HEK293 (cell line): ENCODE results near the gene FASLG.

Experiments used
- CTCF ChIA-PET: fragments of 350-600 bp; formaldehyde crosslinking; extraction: SDS; loops from one replicate; lab custom pipeline; 2021; ENCODE audit warnings: antibody characterized with exemption; lab: Yijun Ruan, JAX
- POLR2A ChIA-PET: fragments of 300-600 bp; formaldehyde crosslinking; extraction: SDS; loops from one replicate; lab custom pipeline; 2020; ENCODE audit warnings: antibody characterized with exemption, inconsistent platforms; lab: Yijun Ruan, JAX
- H3K27ac ChIP-seq: fragments of 200-500 bp; sonication (Bioruptor generic); 2 replicates; pipeline ENCODE4 v1.5.1; 2014; ENCODE audit warnings: low read depth, low read length, control low read depth, inconsistent platforms; ENCODE audit errors: extremely low read depth
- H3K36me3 ChIP-seq, 2 experiments: fragments of 200-500 bp in 1 of 2; sonication (Bioruptor generic) in 1 of 2; 1 replicate in 1 of 2; 2 replicates in 1 of 2; pipeline ENCODE4 v1.5.1; 2014 to 2017; ENCODE audit warnings: inconsistent platforms in 2 of 2, low read length in 2 of 2; ENCODE audit not compliant: control insufficient read depth in 2 of 2, insufficient read depth in 1 of 2
- H3K4me1 ChIP-seq: fragments of 200-500 bp; sonication (Bioruptor generic); 2 replicates; pipeline ENCODE4 v1.5.1; 2014; ENCODE audit warnings: mild to moderate bottlenecking, low read length, inconsistent platforms; ENCODE audit not compliant: control insufficient read depth, insufficient read depth
- H3K4me3 ChIP-seq: 2 replicates; pipeline ENCODE4 v1.5.1; 2011; ENCODE audit warnings: low read depth, mild to moderate bottlenecking, control low read depth, low read length, moderate library complexity
- H3K9me3 ChIP-seq: fragments of 200-500 bp; sonication (Bioruptor generic); 2 replicates; pipeline ENCODE4 v1.5.1; 2014; ENCODE audit warnings: low read depth, low read length, inconsistent platforms; ENCODE audit not compliant: control insufficient read depth, insufficient read depth
- AEBP2 ChIP-seq: fragments of 450-650 bp; formaldehyde crosslinking; IDR thresholded peaks from 2 replicates; pipeline ENCODE4 v1.5.1; 2016; ENCODE audit warnings: missing biosample characterization, missing genetic modification characterization, borderline replicate concordance
- GLIS1 ChIP-seq: fragments of 450-650 bp; formaldehyde crosslinking; IDR thresholded peaks from 2 replicates; pipeline ENCODE4 v1.5.1; 2016; ENCODE audit warnings: missing biosample characterization, missing genetic modification characterization
- IKZF3 ChIP-seq: fragments of 450-650 bp; IDR thresholded peaks from 2 replicates; pipeline ENCODE4 v1.5.0; 2018; ENCODE audit warnings: missing biosample characterization, mild to moderate bottlenecking, missing genetic modification characterization, moderate library complexity
- PATZ1 ChIP-seq: fragments of 450-650 bp; formaldehyde crosslinking; IDR thresholded peaks from 2 replicates; pipeline ENCODE4 v1.5.1; 2016; ENCODE audit warnings: missing biosample characterization, missing genetic modification characterization
- PRDM10 ChIP-seq: fragments of 450-650 bp; formaldehyde crosslinking; IDR thresholded peaks from 2 replicates; pipeline ENCODE4 v1.5.1; 2016; ENCODE audit warnings: missing biosample characterization, missing genetic modification characterization
- PRDM6 ChIP-seq: fragments of 450-650 bp; formaldehyde crosslinking; IDR thresholded peaks from 2 replicates; pipeline ENCODE4 v1.5.1; 2017; ENCODE audit warnings: missing biosample characterization, missing genetic modification characterization
- YY2 ChIP-seq: fragments of 450-650 bp; formaldehyde crosslinking; IDR thresholded peaks from 2 replicates; pipeline ENCODE4 v1.5.1; 2016; ENCODE audit warnings: missing biosample characterization, missing genetic modification characterization
- ZFP69B ChIP-seq: fragments of 450-650 bp; formaldehyde crosslinking; IDR thresholded peaks from 2 replicates; pipeline ENCODE4 v1.5.1; 2016; ENCODE audit warnings: missing biosample characterization, missing genetic modification characterization
- ZNF133 ChIP-seq: fragments of 450-650 bp; formaldehyde crosslinking; IDR thresholded peaks from 2 replicates; pipeline ENCODE4 v1.5.1; 2016; ENCODE audit warnings: missing biosample characterization, missing genetic modification characterization
- ZNF174 ChIP-seq: fragments of 450-650 bp; formaldehyde crosslinking; IDR thresholded peaks from 2 replicates; pipeline ENCODE4 v1.5.0; 2017; ENCODE audit warnings: missing biosample characterization, mild to moderate bottlenecking, missing genetic modification characterization
- ZNF19 ChIP-seq: fragments of 450-650 bp; formaldehyde crosslinking; IDR thresholded peaks from 2 replicates; pipeline ENCODE4; 2016; ENCODE audit warnings: missing biosample characterization, missing genetic modification characterization, low read depth
- ZNF221 ChIP-seq: fragments of 450-650 bp; formaldehyde crosslinking; IDR thresholded peaks from 2 replicates; pipeline ENCODE4 v1.5.1; 2017; ENCODE audit warnings: missing biosample characterization, missing genetic modification characterization, borderline replicate concordance
- ZNF223 ChIP-seq: fragments of 450-650 bp; formaldehyde crosslinking; IDR thresholded peaks from 2 replicates; pipeline ENCODE4 v1.5.1; 2016; ENCODE audit warnings: missing biosample characterization, missing genetic modification characterization
- ZNF292 ChIP-seq: fragments of 450-650 bp; formaldehyde crosslinking; IDR thresholded peaks from 2 replicates; pipeline ENCODE4 v1.5.1; 2016; ENCODE audit warnings: low read depth, missing biosample characterization, missing genetic modification characterization, borderline replicate concordance
- ZNF335 ChIP-seq: fragments of 450-650 bp; formaldehyde crosslinking; conservative IDR thresholded peaks from 2 replicates; pipeline ENCODE4 v1.5.1; 2016; ENCODE audit warnings: missing biosample characterization, missing genetic modification characterization
- ZNF354C ChIP-seq: fragments of 450-650 bp; formaldehyde crosslinking; IDR thresholded peaks from 2 replicates; pipeline ENCODE4 v1.5.1; 2016; ENCODE audit warnings: missing biosample characterization, missing genetic modification characterization, low read depth, borderline replicate concordance
- ZNF404 ChIP-seq: fragments of 450-650 bp; formaldehyde crosslinking; IDR thresholded peaks from 2 replicates; pipeline ENCODE4 v1.5.1; 2017; ENCODE audit warnings: missing biosample characterization, missing genetic modification characterization
- ZNF416 ChIP-seq: fragments of 450-650 bp; formaldehyde crosslinking; IDR thresholded peaks from 2 replicates; pipeline ENCODE4 v1.5.1; 2016; ENCODE audit warnings: missing biosample characterization, missing genetic modification characterization
- ZNF473 ChIP-seq: fragments of 450-650 bp; formaldehyde crosslinking; IDR thresholded peaks from 2 replicates; pipeline ENCODE4 v1.5.1; 2017; ENCODE audit warnings: missing biosample characterization, missing genetic modification characterization
- ZNF501 ChIP-seq: fragments of 450-650 bp; formaldehyde crosslinking; IDR thresholded peaks from 2 replicates; pipeline ENCODE4 v1.5.1; 2016; ENCODE audit warnings: missing biosample characterization, missing genetic modification characterization
- ZNF580 ChIP-seq: fragments of 450-650 bp; formaldehyde crosslinking; IDR thresholded peaks from 2 replicates; pipeline ENCODE4 v1.5.1; 2016; ENCODE audit warnings: missing biosample characterization, missing genetic modification characterization
- ZNF654 ChIP-seq: fragments of 450-650 bp; formaldehyde crosslinking; IDR thresholded peaks from 2 replicates; pipeline ENCODE4 v1.5.1; 2016; ENCODE audit warnings: low read depth, missing biosample characterization, missing genetic modification characterization
- ZNF658 ChIP-seq: fragments of 450-650 bp; formaldehyde crosslinking; IDR thresholded peaks from 2 replicates; pipeline ENCODE4; 2016; ENCODE audit warnings: missing biosample characterization, missing genetic modification characterization
- ZNF792 ChIP-seq: fragments of 450-650 bp; formaldehyde crosslinking; IDR thresholded peaks from 2 replicates; pipeline ENCODE4 v1.5.1; 2016; ENCODE audit warnings: missing biosample characterization, missing genetic modification characterization
- ZXDB ChIP-seq: fragments of 450-650 bp; formaldehyde crosslinking; IDR thresholded peaks from 2 replicates; pipeline ENCODE4 v1.5.1; 2016; ENCODE audit warnings: missing biosample characterization, missing genetic modification characterization
- TF ChIP-seq, protein P1 (sequence below): fragments of 450-650 bp; formaldehyde crosslinking; IDR thresholded peaks from 2 replicates; pipeline ENCODE4 v1.5.1; 2016; ENCODE audit warnings: missing biosample characterization, missing genetic modification characterization

Gene FASLG

GRCh38 chr1:172613294-172613693 lies 45.6 kb upstream of the FASLG start (continued):
- no peak for TF ChIP-seq PATZ1 (tag by site-specific recombination)
- TF ChIP-seq, protein P1, sequence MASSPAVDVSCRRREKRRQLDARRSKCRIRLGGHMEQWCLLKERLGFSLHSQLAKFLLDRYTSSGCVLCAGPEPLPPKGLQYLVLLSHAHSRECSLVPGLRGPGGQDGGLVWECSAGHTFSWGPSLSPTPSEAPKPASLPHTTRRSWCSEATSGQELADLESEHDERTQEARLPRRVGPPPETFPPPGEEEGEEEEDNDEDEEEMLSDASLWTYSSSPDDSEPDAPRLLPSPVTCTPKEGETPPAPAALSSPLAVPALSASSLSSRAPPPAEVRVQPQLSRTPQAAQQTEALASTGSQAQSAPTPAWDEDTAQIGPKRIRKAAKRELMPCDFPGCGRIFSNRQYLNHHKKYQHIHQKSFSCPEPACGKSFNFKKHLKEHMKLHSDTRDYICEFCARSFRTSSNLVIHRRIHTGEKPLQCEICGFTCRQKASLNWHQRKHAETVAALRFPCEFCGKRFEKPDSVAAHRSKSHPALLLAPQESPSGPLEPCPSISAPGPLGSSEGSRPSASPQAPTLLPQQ: no peak
- no peak for TF ChIP-seq ZXDB (tag by site-specific recombination)
- TF ChIP-seq ZNF501 (tag by site-specific recombination): no peak
- TF ChIP-seq ZNF473: no peak
- no peak for TF ChIP-seq ZNF335 (tag by site-specific recombination)
- TF ChIP-seq ZNF792: no peak
- no peak for TF ChIP-seq ZNF19 (tag by site-specific recombination)

DNA sequence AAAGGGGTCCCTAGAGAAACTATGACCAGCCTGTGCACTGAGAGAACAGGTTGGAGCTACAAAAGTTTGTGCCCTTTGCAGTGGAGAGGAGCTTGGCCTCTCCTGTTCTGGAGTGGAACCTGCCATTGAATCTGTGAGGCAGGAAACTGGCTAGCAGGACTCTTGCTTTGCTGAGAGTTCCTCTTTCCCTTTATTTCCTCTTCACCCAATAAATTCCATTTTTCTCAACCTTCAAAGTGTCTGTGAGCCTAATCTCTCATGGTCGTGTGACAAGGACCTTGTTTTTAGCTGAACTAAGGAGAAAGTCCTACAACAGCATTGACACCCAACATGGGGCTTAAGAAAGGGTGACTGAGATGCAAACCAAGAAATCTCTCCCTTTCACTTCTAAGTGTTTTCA lies 42.7 kb upstream of the FASLG start:
- H3K27ac ChIP-seq: no peak overlapping the region
- ChIA-PET CTCF (interaction anchor here (2.6 kb wide), 1 partner anchor 9 kb away, joined by 8 read pairs; no protein-coding TSS in a partner anchor), POLR2A (no interaction called here)
- no peak overlapping the region for H3K4me3 ChIP-seq
- TF ChIP-seq ZNF292 (tag by site-specific recombination): no peak
- TF ChIP-seq ZNF19 (tag by site-specific recombination): no peak
- TF ChIP-seq PRDM10 (tag by site-specific recombination): no peak
- TF ChIP-seq ZNF416 (tag by site-specific recombination): no peak
- TF ChIP-seq AEBP2: no peak
- no peak for TF ChIP-seq ZNF354C (tag by site-specific recombination)
- TF ChIP-seq GLIS1 (tag by site-specific recombination): no peak
- TF ChIP-seq ZNF404 (tag by site-specific recombination): no peak
- no peak for TF ChIP-seq YY2 (tag by site-specific recombination)
- TF ChIP-seq ZNF133 (tag by site-specific recombination): no peak
- TF ChIP-seq PRDM6 (tag by site-specific recombination): no peak
- no peak for TF ChIP-seq ZNF174 (tag by site-specific recombination)
- TF ChIP-seq IKZF3 (tag by site-specific recombination): no peak
- no peak for TF ChIP-seq ZNF223
- no peak for TF ChIP-seq ZNF654 (tag by site-specific recombination)
- TF ChIP-seq ZNF221 (tag by site-specific recombination): no peak
- TF ChIP-seq ZFP69B (tag by site-specific recombination): no peak
- TF ChIP-seq ZNF658 (tag by site-specific recombination): no peak
- no peak for TF ChIP-seq ZNF580 (tag by site-specific recombination)
- no peaks in the 10 kb centered on the region for H3K9me3 ChIP-seq
- no peaks in the 10 kb centered on the region for H3K4me1 ChIP-seq
- H3K36me3 ChIP-seq: no peaks in the 10 kb centered on the region
